ENCODE data around the gene BATF2. TPM values are rescaled to one million over a fixed set of nuclear protein-coding genes. Genes with fewer than 3 reads are reported as not detected.
"Not testable (repeated sequence)": the region's sequence is repeated elsewhere in the genome, so short reads cannot be mapped to it uniquely, and the experiment has no call there.

Gene BATF2
- total and polyA plus RNA-seq, 12 donors: 0.67 to 34.5 (median 6.2) TPM

- H3K4me3 ChIP-seq: peak within 1 kb of the TSS in 3 of 4 donors; percentile 53 to 70 (median 64)
- H3K27me3 ChIP-seq: no peaks in the 10 kb centered on the region
- H3K36me3 ChIP-seq (replicated peaks in 1 of 2): peaks cover 0 to 7% of the 10 kb centered on the region in 2 donors
- intact Hi-C loops (cut with DNase I): loop anchor here in 1 of 2 donors (10.0 kb wide), 1 partner anchor 103 kb away; the partner anchor contains the start of gene PPP2R5B
- H3K9me3 ChIP-seq (replicated peaks in 1 of 3): no peaks in the 10 kb centered on the region
- H3K27ac ChIP-seq: peak within 1 kb of the TSS; percentile 75 to 96 (median 85)
- H3K4me1 ChIP-seq (replicated peaks in 1 of 2): peaks cover 6 to 16% of the 10 kb centered on the region in 2 donors
- TF ChIP-seq, protein P1, sequence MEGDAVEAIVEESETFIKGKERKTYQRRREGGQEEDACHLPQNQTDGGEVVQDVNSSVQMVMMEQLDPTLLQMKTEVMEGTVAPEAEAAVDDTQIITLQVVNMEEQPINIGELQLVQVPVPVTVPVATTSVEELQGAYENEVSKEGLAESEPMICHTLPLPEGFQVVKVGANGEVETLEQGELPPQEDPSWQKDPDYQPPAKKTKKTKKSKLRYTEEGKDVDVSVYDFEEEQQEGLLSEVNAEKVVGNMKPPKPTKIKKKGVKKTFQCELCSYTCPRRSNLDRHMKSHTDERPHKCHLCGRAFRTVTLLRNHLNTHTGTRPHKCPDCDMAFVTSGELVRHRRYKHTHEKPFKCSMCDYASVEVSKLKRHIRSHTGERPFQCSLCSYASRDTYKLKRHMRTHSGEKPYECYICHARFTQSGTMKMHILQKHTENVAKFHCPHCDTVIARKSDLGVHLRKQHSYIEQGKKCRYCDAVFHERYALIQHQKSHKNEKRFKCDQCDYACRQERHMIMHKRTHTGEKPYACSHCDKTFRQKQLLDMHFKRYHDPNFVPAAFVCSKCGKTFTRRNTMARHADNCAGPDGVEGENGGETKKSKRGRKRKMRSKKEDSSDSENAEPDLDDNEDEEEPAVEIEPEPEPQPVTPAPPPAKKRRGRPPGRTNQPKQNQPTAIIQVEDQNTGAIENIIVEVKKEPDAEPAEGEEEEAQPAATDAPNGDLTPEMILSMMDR (IDR thresholded peaks at IDR 0.05): peak; percentile 68 to 90 (median 78)
- peak; percentile 71 to 80 for TF ChIP-seq POLR2A (IDR thresholded peaks at IDR 0.05)
- WGBS, 4 donors: 0 to 1% (median 1%) methylated on average over 22 to 51 of the region's 51 CpGs
- peak; percentile 91 to 97 (median 95) for DNase-seq
These were observed 30.7 kb upstream of the BATF2 start, which contains the start of gene SNX15 for GRCh38 chr11:65027213-65028067. Gene SNX15, plus strand, starts transcription at chr11:65027439. Its CDS starts 99 bp downstream, at chr11:65027538.

- Histone ChIP-seq H3K4me3 (peak overlapping the region in 2 of 4 donors; percentile 53 to 70), H3K36me3 (replicated peaks in 1 of 2) (peaks cover 0 to 2% of the 10 kb centered on the region in 2 donors), H3K9me3 (replicated peaks in 1 of 3) (no peaks in the 10 kb centered on the region), H3K27me3 (no peaks in the 10 kb centered on the region), H3K4me1 (replicated peaks in 1 of 2) (peaks cover 6 to 16% of the 10 kb centered on the region in 2 donors), H3K27ac (peak overlapping the region in 3 of 5 donors; percentile 85 to 96 (median 91))
- intact Hi-C loops (cut with DNase I): loop anchor here in 1 of 2 donors (10.0 kb wide), 1 partner anchor 102 kb away; the partner anchor contains the start of gene PPP2R5B
- DNase-seq: no peak
- TF ChIP-seq, protein P1 (IDR thresholded peaks at IDR 0.05): no peak
- no peak for TF ChIP-seq POLR2A (IDR thresholded peaks at IDR 0.05)
- WGBS, 4 donors: 54 to 67% (median 60%) methylated on average over 10 of the region's 10 CpGs
These were observed 30.0 kb upstream of the BATF2 start for GRCh38 chr11:65026810-65027209.

GRCh38 chr11:65023502-65023901 lies 26.7 kb upstream of the BATF2 start:
- not testable (repeated sequence) for H3K27me3 ChIP-seq; H3K27ac ChIP-seq; H3K9me3 ChIP-seq (replicated peaks in 1 of 3); DNase-seq; H3K4me3 ChIP-seq; H3K4me1 ChIP-seq (replicated peaks in 1 of 2)
- 68 to 72% (median 70%) methylated on average over 7 to 8 of the region's 8 CpGs for WGBS, 4 donors
- peaks cover 0 to 25% of the 10 kb centered on the region in 2 donors for H3K36me3 ChIP-seq (replicated peaks in 1 of 2)
- intact Hi-C loops (cut with DNase I): loop anchor here in 1 of 2 donors (10.0 kb wide), 1 partner anchor 99 kb away; the partner anchor contains the start of gene PPP2R5B

DNA sequence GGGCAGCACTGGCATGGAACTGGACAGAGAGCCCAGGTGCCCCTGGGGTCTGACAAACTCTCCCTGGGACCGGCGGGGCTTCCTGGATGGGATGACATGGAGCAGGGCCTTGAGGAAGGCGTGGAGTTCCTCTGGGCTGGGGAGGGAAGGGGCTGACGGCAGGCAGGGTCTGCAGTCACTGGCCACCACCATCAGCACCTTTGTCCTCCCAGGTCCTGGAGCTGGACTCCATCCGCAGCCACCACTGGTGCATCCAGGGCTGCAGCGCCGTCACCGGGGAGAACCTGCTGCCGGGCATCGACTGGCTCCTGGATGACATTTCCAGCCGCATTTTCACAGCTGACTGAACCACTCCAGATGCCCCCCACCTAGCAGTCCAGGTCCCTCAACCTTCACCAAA lies 24.7 kb upstream of the BATF2 start:
- 93 to 100% (median 98%) methylated on average over 1 to 11 of the region's 11 CpGs for WGBS, 4 donors
- H3K4me3 ChIP-seq: no peak overlapping the region
- intact Hi-C loops (cut with DNase I): loop anchor here in 1 of 2 donors (10.0 kb wide), 1 partner anchor 97 kb away; the partner anchor contains the start of gene PPP2R5B
- H3K27me3 ChIP-seq: no peaks in the 10 kb centered on the region
- TF ChIP-seq POLR2A (IDR thresholded peaks at IDR 0.05): no peak
- TF ChIP-seq, protein P1 (IDR thresholded peaks at IDR 0.05): no peak
- no peaks in the 10 kb centered on the region for H3K9me3 ChIP-seq (replicated peaks in 1 of 3)
- no peak overlapping the region for H3K27ac ChIP-seq
- peaks cover 0 to 29% of the 10 kb centered on the region in 2 donors for H3K36me3 ChIP-seq (replicated peaks in 1 of 2)
- H3K4me1 ChIP-seq (replicated peaks in 1 of 2): no peaks in the 10 kb centered on the region
- DNase-seq: no peak

Data from adrenal gland (tissue), 12 donors.